K562 (cell line): ENCODE measurements around the gene UBASH3B. TPM values are rescaled to one million over a fixed set of nuclear protein-coding genes. Genes with fewer than 3 reads are reported as not detected.

Experiments used
- ATAC-seq: fragments of 200-7000 bp; cut with Tn5 transposase; 3 replicates; pipeline ENCODE4 v1.9.1; 2020; ENCODE audit warnings: moderate library complexity
- BruUV-seq: library from RNA; stranded (reverse); fragments of 400-500 nt; replicated peaks from 2 replicates; lab custom pipeline; 2021; lab: Mats Ljungman, UMichigan
- CTCF ChIA-PET: fragments of 300-600 bp; formaldehyde crosslinking; extraction: SDS; loops from one replicate; lab custom pipeline; 2021; ENCODE audit warnings: low intra/inter-chr PET ratio; lab: Yijun Ruan, JAX
- POLR2A ChIA-PET: fragments of 300-600, 350-650 bp; sonication (Branson Sonifier 250); formaldehyde crosslinking; extraction: SDS; loops from one replicate; lab custom pipeline; 2021; ENCODE audit warnings: antibody characterized with exemption, inconsistent platforms; lab: Yijun Ruan, JAX
- DNase-seq, 4 experiments: peaks; one replicate each; pipeline versions ENCODE4 v3.0.0 to v3.0.0-alpha.2; 2011 to 2018; ENCODE audit warnings: low spot score in 3 of 4, mixed read lengths in 3 of 4; ENCODE audit errors: extremely low read depth in 1 of 4
- FAIRE-seq: peaks from 2 replicates; lab custom pipeline; 2011; peaks lifted over from hg19 to GRCh38; lab: Jason Lieb, UNC
- H2AFZ ChIP-seq: 2 replicates; pipeline ENCODE4 v1.6.0; 2011; ENCODE audit warnings: low read depth, low read length, control low read depth, inconsistent platforms
- H3K27ac ChIP-seq: fragments of 200-600 bp; 3 replicates; pipeline ENCODE4 v1.8.0; 2011; ENCODE audit warnings: low read depth, mild to moderate bottlenecking, control low read depth, inconsistent platforms, low read length, moderate library complexity, mixed read lengths; ENCODE audit errors: extremely low read depth
- H3K27me3 ChIP-seq, 2 experiments: fragments of 300-600 bp in 1 of 2; 2 replicates in 1 of 2; 3 replicates in 1 of 2; pipeline versions ENCODE4 v1.6.0 to v1.8.0; 2011; ENCODE audit warnings: inconsistent platforms in 2 of 2, low read length in 2 of 2, mild to moderate bottlenecking in 1 of 2, mixed read lengths in 1 of 2, moderate library complexity in 1 of 2; ENCODE audit not compliant: control insufficient read depth in 2 of 2, insufficient read depth in 2 of 2
- H3K36me3 ChIP-seq: fragments of 300-600 bp; 3 replicates; pipeline ENCODE4 v1.8.0; 2011; ENCODE audit warnings: mild to moderate bottlenecking, low read length, inconsistent platforms; ENCODE audit not compliant: control insufficient read depth, insufficient read depth
- H3K4me1 ChIP-seq, 2 experiments: fragments of 200-600 bp in 1 of 2; replicated peaks in 1 of 2; 2 replicates in 1 of 2; 3 replicates in 1 of 2; pipeline versions ENCODE4 v1.5.1 to v1.8.0; 2011; ENCODE audit warnings: inconsistent platforms in 2 of 2, low read length in 2 of 2, mild to moderate bottlenecking in 1 of 2, mixed read lengths in 1 of 2, moderate library complexity in 1 of 2; ENCODE audit not compliant: control insufficient read depth in 2 of 2, insufficient read depth in 2 of 2
- H3K4me2 ChIP-seq: 2 replicates; pipeline ENCODE4 v1.6.1; 2011; ENCODE audit warnings: low read length, control low read depth, inconsistent platforms, mixed read lengths; ENCODE audit not compliant: insufficient read depth
- H3K4me3 ChIP-seq: fragments of 200-600 bp; sonication (generic), shearing (Covaris generic); 2 replicates; pipeline ENCODE4 v1.5.1; 2016; ENCODE audit warnings: control low read depth, inconsistent platforms
- H3K79me2 ChIP-seq: fragments of 200-600 bp; 3 replicates; pipeline ENCODE4 v1.8.0; 2011; ENCODE audit warnings: low read length, inconsistent platforms; ENCODE audit not compliant: control insufficient read depth, insufficient read depth
- H3K9ac ChIP-seq, 2 experiments: 2 replicates each; pipeline versions ENCODE4 v1.6.0 to v1.6.1; 2011; ENCODE audit warnings: low read depth in 2 of 2, low read length in 2 of 2, control low read depth in 1 of 2, inconsistent platforms in 1 of 2, mild to moderate bottlenecking in 1 of 2, mixed read lengths in 1 of 2; ENCODE audit not compliant: insufficient read depth in 1 of 2
- H3K9me1 ChIP-seq: one replicate; pipeline ENCODE4 v1.6.0; 2011; ENCODE audit warnings: inconsistent platforms, mild to moderate bottlenecking, low read length, moderate library complexity; ENCODE audit not compliant: control insufficient read depth, insufficient read depth
- H3K9me3 ChIP-seq: replicated peaks from 2 replicates; pipeline ENCODE4 v1.5.1; 2011; ENCODE audit warnings: low read depth, low read length, inconsistent platforms; ENCODE audit not compliant: control insufficient read depth, insufficient read depth
- H4K20me1 ChIP-seq: replicated peaks from 2 replicates; pipeline ENCODE4 v1.6.1; 2011; ENCODE audit warnings: low read length, inconsistent platforms, mixed read lengths; ENCODE audit not compliant: control insufficient read depth, insufficient read depth
- DACH1 ChIP-seq: fragments of 450-650 bp; IDR thresholded peaks from 2 replicates; pipeline ENCODE4 v1.6.1; 2018; ENCODE audit not compliant: partially characterized antibody
- GABPB1 ChIP-seq: sonication (generic); formaldehyde crosslinking; IDR thresholded peaks from 2 replicates; pipeline ENCODE4 v1.8.0; 2022; ENCODE audit warnings: mild to moderate bottlenecking, missing genetic modification reagents
- JUN ChIP-seq, 2 experiments: sonication (generic) in 1 of 2; formaldehyde crosslinking in 1 of 2; IDR thresholded peaks; 2 replicates each; pipeline versions ENCODE4 v1.6.1 to v1.8.0; 2012 to 2022; ENCODE audit warnings: borderline replicate concordance in 2 of 2, mild to moderate bottlenecking in 2 of 2, improper control_type of control experiment in 1 of 2, low read depth in 1 of 2, low read length in 1 of 2, missing genetic modification reagents in 1 of 2
- NFATC3 ChIP-seq: fragments of 450-650 bp; IDR thresholded peaks from 2 replicates; pipeline ENCODE4 v1.6.1; 2017; ENCODE audit warnings: mild to moderate bottlenecking
- SLC30A9 ChIP-seq: fragments of 250-450 bp; sonication (Bioruptor Pico); IDR thresholded peaks from 2 replicates; pipeline ENCODE4 v1.8.0; 2022; ENCODE audit warnings: mild to moderate bottlenecking, moderate library complexity
- ZNF445 ChIP-seq: fragments of 250-450 bp; sonication (Bioruptor Pico); IDR thresholded peaks from 2 replicates; pipeline ENCODE4 v1.4.0; 2020; ENCODE audit warnings: low read depth, mild to moderate bottlenecking, moderate library complexity
- ZNF830 ChIP-seq: fragments of 250-450 bp; sonication (Bioruptor Pico); IDR thresholded peaks from 2 replicates; pipeline ENCODE4 v1.5.0; 2021; ENCODE audit warnings: mild to moderate bottlenecking
- WGBS: fragments of 100-300 bp; shearing (Covaris generic); methylation state at CpG from one replicate; pipeline ENCODE4 v1.1.6; 2016; ENCODE audit warnings: low coverage, mixed read lengths; ENCODE audit not compliant: insufficient coverage; ENCODE audit errors: missing lambda C conversion rate; 5-methylcytosine and 5-hydroxymethylcytosine counted together
- in situ Hi-C: fragments of 300-500 bp; cut with MboI; formaldehyde crosslinking; loops from 4 replicates; pipeline ENCODE4 v1.15.0; 2018; ENCODE audit warnings: inconsistent platforms, mixed read lengths
- intact Hi-C: fragments of 100-400 bp; cut with micrococcal nuclease; formaldehyde crosslinking; loops from 2 replicates; pipeline ENCODE4 v1.14.2; 2022
- polyA plus RNA-seq, 8 experiments: library from polyadenylated mRNA; depleted of rRNA in 4 of 8; stranded (reverse) in 5 of 8; unstranded in 3 of 8; fragments of >200 nt; fragmentation: Nextera tagmentation in 2 of 8; fragmentation: Illumina TruSeq in 1 of 8; extraction: Ambion mirVana in 2 of 8; extraction: Trizol in 1 of 8; gene quantifications; 2 replicates each; pipeline versions ENCODE4 v1.2.1 to v1.2.3, GENCODE V29; 2011 to 2014; ENCODE audit warnings: inconsistent platforms in 1 of 8, missing spikeins in 1 of 8
- total RNA-seq, 7 experiments: library from RNA; depleted of rRNA in 6 of 7; stranded (reverse); fragments of >200 nt in 6 of 7; fragmentation: Illumina TruSeq in 2 of 7; extraction: Trizol in 2 of 7; gene quantifications; 2 replicates each; pipeline versions ENCODE4 v1.2.1 to v1.2.3, GENCODE V29; 2011 to 2021; ENCODE audit warnings: low replicate concordance in 1 of 7
- TF ChIP-seq, protein P1 (sequence below): fragments of 450-650 bp; IDR thresholded peaks from 2 replicates; pipeline ENCODE4 v1.6.1; 2016; ENCODE audit warnings: mild to moderate bottlenecking, moderate library complexity
- TF ChIP-seq, protein P2 (sequence below): sonication (generic); formaldehyde crosslinking; IDR thresholded peaks from 2 replicates; pipeline ENCODE4 v1.8.0; 2023; ENCODE audit warnings: mild to moderate bottlenecking, missing genetic modification reagents
- TF ChIP-seq, protein P3 (sequence below): fragments of 250-450 bp; sonication (Bioruptor Pico); IDR thresholded peaks from 2 replicates; pipeline ENCODE4 v1.6.1; 2021; ENCODE audit warnings: mild to moderate bottlenecking

The UBASH3B gene
- total and polyA plus RNA-seq, 9 of the 15 experiments (the other 6 are each of a cell fraction or from before 2014, with no cell fraction given): 0.01 to 0.31 (median 0.08) TPM; not detected in 2

DNA sequence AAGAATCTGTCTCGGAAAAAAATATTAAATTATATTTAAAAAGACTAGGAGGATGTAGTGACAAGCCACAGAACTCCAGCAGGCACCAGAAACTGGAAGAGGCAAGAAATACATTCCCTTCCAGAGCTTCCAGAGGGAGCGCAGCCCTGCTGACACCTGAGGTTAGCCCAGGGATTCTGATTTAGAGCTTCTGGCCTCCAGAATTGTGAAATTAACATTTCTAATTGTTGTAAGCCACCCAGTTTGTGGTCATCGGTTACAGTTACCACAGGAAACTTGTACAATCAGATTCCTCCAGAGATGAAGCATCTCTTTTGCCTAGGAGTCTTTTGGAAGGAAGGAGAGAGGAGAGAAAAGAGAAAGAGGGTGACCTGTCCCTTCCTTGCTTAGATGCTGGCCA lies 6.4 kb upstream of the UBASH3B start:
- in situ Hi-C loops: no loop called here
- no peak overlapping the region for H3K4me3 ChIP-seq
- H3K27me3 ChIP-seq: peaks cover 0 to 4% of the 10 kb centered on the region in 2 experiments; a peak in 1 of 5 replicates
- H3K4me1 ChIP-seq: no peaks in the 10 kb centered on the region
- POLR2A ChIA-PET: no interaction called here
- no TSS peak for BruUV-seq
- 0% methylated on average over 3 of the region's 3 CpGs for WGBS
- CTCF ChIA-PET: no interaction called here
- intact Hi-C loops: no loop called here
- no peak overlapping the region for H3K9ac ChIP-seq
- no peak overlapping the region for H2AFZ ChIP-seq
- ATAC-seq: no peak
- no peak overlapping the region for H3K27ac ChIP-seq
- H3K9me1 ChIP-seq: no peaks in the 10 kb centered on the region
- H3K4me2 ChIP-seq: no peak overlapping the region
- H3K79me2 ChIP-seq: no peaks in the 10 kb centered on the region
- no peaks in the 10 kb centered on the region for H3K9me3 ChIP-seq
- no peaks in the 10 kb centered on the region for H4K20me1 ChIP-seq
- H3K36me3 ChIP-seq: no peaks in the 10 kb centered on the region
- DNase-seq: no peak
- no peak for FAIRE-seq
- no peak for TF ChIP-seq DACH1
- TF ChIP-seq ZNF830 (CRISPR knock-in tag): no peak
- TF ChIP-seq GABPB1 (CRISPR knock-in tag): no peak
- TF ChIP-seq, protein P1, sequence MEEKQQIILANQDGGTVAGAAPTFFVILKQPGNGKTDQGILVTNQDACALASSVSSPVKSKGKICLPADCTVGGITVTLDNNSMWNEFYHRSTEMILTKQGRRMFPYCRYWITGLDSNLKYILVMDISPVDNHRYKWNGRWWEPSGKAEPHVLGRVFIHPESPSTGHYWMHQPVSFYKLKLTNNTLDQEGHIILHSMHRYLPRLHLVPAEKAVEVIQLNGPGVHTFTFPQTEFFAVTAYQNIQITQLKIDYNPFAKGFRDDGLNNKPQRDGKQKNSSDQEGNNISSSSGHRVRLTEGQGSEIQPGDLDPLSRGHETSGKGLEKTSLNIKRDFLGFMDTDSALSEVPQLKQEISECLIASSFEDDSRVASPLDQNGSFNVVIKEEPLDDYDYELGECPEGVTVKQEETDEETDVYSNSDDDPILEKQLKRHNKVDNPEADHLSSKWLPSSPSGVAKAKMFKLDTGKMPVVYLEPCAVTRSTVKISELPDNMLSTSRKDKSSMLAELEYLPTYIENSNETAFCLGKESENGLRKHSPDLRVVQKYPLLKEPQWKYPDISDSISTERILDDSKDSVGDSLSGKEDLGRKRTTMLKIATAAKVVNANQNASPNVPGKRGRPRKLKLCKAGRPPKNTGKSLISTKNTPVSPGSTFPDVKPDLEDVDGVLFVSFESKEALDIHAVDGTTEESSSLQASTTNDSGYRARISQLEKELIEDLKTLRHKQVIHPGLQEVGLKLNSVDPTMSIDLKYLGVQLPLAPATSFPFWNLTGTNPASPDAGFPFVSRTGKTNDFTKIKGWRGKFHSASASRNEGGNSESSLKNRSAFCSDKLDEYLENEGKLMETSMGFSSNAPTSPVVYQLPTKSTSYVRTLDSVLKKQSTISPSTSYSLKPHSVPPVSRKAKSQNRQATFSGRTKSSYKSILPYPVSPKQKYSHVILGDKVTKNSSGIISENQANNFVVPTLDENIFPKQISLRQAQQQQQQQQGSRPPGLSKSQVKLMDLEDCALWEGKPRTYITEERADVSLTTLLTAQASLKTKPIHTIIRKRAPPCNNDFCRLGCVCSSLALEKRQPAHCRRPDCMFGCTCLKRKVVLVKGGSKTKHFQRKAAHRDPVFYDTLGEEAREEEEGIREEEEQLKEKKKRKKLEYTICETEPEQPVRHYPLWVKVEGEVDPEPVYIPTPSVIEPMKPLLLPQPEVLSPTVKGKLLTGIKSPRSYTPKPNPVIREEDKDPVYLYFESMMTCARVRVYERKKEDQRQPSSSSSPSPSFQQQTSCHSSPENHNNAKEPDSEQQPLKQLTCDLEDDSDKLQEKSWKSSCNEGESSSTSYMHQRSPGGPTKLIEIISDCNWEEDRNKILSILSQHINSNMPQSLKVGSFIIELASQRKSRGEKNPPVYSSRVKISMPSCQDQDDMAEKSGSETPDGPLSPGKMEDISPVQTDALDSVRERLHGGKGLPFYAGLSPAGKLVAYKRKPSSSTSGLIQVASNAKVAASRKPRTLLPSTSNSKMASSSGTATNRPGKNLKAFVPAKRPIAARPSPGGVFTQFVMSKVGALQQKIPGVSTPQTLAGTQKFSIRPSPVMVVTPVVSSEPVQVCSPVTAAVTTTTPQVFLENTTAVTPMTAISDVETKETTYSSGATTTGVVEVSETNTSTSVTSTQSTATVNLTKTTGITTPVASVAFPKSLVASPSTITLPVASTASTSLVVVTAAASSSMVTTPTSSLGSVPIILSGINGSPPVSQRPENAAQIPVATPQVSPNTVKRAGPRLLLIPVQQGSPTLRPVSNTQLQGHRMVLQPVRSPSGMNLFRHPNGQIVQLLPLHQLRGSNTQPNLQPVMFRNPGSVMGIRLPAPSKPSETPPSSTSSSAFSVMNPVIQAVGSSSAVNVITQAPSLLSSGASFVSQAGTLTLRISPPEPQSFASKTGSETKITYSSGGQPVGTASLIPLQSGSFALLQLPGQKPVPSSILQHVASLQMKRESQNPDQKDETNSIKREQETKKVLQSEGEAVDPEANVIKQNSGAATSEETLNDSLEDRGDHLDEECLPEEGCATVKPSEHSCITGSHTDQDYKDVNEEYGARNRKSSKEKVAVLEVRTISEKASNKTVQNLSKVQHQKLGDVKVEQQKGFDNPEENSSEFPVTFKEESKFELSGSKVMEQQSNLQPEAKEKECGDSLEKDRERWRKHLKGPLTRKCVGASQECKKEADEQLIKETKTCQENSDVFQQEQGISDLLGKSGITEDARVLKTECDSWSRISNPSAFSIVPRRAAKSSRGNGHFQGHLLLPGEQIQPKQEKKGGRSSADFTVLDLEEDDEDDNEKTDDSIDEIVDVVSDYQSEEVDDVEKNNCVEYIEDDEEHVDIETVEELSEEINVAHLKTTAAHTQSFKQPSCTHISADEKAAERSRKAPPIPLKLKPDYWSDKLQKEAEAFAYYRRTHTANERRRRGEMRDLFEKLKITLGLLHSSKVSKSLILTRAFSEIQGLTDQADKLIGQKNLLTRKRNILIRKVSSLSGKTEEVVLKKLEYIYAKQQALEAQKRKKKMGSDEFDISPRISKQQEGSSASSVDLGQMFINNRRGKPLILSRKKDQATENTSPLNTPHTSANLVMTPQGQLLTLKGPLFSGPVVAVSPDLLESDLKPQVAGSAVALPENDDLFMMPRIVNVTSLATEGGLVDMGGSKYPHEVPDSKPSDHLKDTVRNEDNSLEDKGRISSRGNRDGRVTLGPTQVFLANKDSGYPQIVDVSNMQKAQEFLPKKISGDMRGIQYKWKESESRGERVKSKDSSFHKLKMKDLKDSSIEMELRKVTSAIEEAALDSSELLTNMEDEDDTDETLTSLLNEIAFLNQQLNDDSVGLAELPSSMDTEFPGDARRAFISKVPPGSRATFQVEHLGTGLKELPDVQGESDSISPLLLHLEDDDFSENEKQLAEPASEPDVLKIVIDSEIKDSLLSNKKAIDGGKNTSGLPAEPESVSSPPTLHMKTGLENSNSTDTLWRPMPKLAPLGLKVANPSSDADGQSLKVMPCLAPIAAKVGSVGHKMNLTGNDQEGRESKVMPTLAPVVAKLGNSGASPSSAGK: no peak
- TF ChIP-seq SLC30A9 (CRISPR knock-in tag): no peak
- no peak for TF ChIP-seq NFATC3
- TF ChIP-seq, protein P2, sequence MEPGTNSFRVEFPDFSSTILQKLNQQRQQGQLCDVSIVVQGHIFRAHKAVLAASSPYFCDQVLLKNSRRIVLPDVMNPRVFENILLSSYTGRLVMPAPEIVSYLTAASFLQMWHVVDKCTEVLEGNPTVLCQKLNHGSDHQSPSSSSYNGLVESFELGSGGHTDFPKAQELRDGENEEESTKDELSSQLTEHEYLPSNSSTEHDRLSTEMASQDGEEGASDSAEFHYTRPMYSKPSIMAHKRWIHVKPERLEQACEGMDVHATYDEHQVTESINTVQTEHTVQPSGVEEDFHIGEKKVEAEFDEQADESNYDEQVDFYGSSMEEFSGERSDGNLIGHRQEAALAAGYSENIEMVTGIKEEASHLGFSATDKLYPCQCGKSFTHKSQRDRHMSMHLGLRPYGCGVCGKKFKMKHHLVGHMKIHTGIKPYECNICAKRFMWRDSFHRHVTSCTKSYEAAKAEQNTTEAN (CRISPR knock-in tag): no peak
- TF ChIP-seq, protein P3, sequence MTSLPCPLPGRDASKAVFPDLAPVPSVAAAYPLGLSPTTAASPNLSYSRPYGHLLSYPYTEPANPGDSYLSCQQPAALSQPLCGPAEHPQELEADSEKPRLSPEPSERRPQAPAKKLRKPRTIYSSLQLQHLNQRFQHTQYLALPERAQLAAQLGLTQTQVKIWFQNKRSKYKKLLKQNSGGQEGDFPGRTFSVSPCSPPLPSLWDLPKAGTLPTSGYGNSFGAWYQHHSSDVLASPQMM: no peak
- TF ChIP-seq ZNF445 (CRISPR knock-in tag): no peak
- no peak for TF ChIP-seq JUN (IDR thresholded peaks at IDR 0.05; ENCODE audit: borderline replicate concordance, low read depth, low read length)
- TF ChIP-seq JUN (CRISPR knock-in tag; IDR thresholded peaks at IDR 0.05; ENCODE audit: borderline replicate concordance): no peak
